Middle frontal gyrus (tissue), 1 donor: Measurements from ENCODE around the gene ATP9A.
"Not testable (repeated sequence)": the region's sequence is repeated elsewhere in the genome, so short reads cannot be mapped to it uniquely, and the experiment has no call there.

ENCODE experiments used
- DNase-seq: peaks from one replicate; pipeline ENCODE4 v3.0.0-alpha.2; 2015; ENCODE audit warnings: low spot score; ENCODE audit errors: extremely low spot score

The ATP9A gene, protein sequence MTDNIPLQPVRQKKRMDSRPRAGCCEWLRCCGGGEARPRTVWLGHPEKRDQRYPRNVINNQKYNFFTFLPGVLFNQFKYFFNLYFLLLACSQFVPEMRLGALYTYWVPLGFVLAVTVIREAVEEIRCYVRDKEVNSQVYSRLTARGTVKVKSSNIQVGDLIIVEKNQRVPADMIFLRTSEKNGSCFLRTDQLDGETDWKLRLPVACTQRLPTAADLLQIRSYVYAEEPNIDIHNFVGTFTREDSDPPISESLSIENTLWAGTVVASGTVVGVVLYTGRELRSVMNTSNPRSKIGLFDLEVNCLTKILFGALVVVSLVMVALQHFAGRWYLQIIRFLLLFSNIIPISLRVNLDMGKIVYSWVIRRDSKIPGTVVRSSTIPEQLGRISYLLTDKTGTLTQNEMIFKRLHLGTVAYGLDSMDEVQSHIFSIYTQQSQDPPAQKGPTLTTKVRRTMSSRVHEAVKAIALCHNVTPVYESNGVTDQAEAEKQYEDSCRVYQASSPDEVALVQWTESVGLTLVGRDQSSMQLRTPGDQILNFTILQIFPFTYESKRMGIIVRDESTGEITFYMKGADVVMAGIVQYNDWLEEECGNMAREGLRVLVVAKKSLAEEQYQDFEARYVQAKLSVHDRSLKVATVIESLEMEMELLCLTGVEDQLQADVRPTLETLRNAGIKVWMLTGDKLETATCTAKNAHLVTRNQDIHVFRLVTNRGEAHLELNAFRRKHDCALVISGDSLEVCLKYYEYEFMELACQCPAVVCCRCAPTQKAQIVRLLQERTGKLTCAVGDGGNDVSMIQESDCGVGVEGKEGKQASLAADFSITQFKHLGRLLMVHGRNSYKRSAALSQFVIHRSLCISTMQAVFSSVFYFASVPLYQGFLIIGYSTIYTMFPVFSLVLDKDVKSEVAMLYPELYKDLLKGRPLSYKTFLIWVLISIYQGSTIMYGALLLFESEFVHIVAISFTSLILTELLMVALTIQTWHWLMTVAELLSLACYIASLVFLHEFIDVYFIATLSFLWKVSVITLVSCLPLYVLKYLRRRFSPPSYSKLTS

GRCh38 chr20:51767867-51768758 lies at the start of gene ATP9A:
Gene ATP9A (minus strand): TSS chr20:51768390. CDS start chr20:51768369, 21 bp downstream.
- no peak for DNase-seq

GRCh38 chr20:51816856-51817255 lies 48.7 kb upstream of the ATP9A start:
- DNase-seq = not testable (repeated sequence)

GRCh38 chr20:51815383-51816076 lies 47.3 kb upstream of the ATP9A start:
- no peak for DNase-seq

GRCh38 chr20:51812861-51813260 lies 44.7 kb upstream of the ATP9A start:
- DNase-seq = no peak

DNA sequence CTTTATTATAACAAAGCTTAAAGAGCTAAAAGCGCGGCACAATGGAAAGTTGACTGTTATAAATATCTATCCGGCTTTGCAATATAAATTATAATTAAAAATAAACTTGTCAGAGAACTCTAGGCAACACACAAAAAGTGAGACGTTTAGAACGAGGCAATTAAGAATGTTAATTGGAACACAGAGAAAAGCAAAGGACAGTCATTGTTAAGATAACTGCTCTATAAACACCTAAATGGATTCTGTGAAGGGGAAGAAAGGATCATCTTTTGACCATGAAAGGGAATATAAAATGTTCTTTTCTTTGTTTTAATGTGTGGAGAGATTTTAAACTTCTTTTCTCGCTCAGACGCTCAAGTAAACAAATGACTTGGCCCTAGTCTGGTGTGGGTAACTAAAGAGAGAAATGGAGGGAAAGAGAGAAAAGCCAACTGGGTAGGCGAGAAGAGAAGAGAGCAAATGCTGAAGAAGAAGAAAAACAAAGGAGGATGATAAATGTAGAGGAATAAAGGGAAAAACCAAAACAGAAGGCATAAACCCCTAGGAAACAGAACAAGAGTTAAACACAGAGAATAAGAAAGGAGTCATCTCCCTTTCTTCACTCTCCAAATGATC lies 43.4 kb upstream of the ATP9A start:
- DNase-seq = no peak

DNA sequence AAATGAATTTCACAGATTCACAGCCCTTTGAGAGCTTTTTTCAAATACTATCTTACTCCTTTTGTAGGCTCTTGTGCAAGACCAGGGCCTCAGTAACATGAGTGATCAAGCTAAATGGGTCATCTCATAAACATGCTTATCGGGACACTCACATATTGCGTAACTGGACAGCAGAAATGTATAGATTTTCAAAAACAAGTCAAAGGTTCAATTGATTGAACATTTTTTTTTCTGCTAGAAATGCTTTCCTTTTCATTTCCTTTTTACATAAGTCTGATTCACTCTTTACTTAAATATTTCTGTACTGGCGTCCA lies 42.8 kb upstream of the ATP9A start:
- DNase-seq = no peak

DNA sequence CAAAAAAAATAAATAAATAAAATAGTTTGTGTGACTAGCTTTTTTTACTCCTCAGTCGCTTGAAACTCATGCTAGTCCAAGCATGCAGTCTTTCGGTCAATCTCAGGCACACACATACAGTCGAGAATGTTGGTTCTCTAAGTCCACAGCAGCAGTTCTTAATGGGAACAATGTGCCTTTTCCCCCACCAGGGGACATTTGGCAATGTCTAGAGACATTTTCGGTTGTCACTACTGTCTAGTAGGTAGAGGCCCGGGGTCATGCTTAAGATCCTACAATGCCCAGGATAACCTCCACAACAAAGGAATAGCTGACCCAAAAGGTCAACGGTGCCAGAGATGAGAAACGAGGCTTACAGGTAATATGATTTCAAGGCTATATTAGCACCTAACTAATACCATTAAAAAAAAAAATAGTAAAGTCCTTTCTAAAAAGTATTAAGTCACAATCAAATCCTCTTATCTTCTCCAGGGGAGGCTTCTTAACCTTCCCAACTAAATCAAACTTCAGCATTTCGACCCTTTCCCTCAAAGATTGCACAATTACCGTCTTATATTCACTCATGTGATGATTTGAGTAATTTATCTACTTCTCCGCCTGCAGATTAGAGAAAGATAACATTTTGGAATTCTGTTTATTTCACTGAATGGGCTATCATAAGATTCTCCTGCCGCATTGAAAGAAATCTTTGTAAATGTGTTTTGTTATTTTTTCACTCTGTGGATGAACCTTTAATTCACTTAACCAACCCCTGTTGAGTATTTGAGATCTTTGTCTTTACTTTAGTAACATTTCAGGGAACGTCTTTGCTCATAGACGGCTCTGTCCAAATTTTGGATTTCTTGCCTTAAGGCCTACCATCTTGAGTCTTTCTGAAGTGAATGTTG lies 42.2 kb upstream of the ATP9A start:
- DNase-seq = no peak

- no peak for DNase-seq
Observed at GRCh38 chr20:51807720-51808250, 39.6 kb upstream of the ATP9A start.

- no peak for DNase-seq
Observed at GRCh38 chr20:51804754-51805153, 36.6 kb upstream of the ATP9A start.

DNA sequence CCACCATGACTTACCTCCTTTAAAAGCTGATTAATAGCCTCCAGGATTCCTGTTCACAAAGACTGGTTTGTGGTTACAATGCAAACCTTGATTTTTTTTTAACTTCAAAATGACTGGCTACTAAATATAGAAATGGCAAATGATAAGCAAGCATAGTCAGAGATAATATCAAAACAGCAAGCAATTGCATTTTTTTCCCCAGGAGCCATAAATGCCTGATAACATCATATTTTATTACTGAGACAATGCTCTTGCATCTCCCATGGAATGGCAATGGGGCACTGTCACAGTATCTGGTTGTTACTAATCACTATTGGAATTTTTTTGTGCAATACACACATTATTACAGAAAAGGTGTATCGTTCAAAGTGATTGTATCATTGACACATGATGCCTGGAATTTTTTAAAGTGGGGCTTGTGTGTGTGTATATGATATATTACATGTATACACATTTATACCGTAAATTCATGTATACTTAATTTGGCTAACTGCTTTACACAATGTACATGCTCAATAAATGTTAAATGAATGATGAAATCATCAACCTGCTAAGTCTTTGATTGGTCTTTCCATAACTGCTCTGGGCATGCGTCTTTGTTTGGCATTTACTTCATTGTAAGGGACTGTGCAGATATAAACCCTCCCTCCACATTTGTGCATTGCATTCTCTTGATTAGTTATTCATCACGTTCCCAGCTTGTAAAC lies 35.1 kb upstream of the ATP9A start:
- no peak for DNase-seq

DNA sequence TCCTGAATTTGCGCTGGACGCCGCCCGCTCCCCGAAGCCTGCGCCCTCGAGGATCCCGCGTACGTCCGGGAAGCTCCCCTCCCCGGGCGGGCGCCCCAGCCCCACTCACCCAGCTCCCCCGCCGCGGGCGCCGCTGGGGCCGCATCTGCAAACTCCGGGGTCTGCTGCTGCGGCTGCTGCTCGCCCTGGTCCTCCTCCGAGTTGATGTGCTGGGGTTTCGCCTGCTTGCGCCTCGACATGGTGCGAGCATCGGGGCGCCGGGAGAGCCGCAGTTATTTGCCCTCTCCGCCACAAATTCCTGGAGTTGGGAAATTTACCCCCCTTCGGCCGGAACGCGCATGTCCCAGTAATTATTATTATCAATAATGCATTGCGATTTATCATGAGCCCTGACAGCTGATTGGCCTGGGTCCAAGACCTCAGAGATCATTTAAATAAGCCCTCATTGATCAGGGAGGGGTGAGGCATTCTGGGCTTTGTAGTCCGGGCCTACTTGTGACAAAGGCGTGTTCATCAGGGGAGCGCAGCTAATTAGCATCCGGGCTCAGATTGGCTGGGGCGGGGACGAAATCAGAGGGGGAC lies 34.1 kb upstream of the ATP9A start, which contains the start of gene SALL4:
Gene SALL4, minus strand, starts transcription at position 352 of the 582 bp plus-strand sequence. Its CDS starts 113 bp downstream, at position 239.
- no peak for DNase-seq

GRCh38 chr20:51801823-51802123 lies 33.6 kb upstream of the ATP9A start:
- no peak for DNase-seq

- DNase-seq = no peak
Observed at GRCh38 chr20:51801122-51801822, 33.1 kb upstream of the ATP9A start.

- DNase-seq = no peak
Observed at GRCh38 chr20:51800872-51801121, 32.6 kb upstream of the ATP9A start.

- DNase-seq = no peak
Observed at GRCh38 chr20:51800060-51800871, 32.1 kb upstream of the ATP9A start.

GRCh38 chr20:51799401-51799860 lies 31.2 kb upstream of the ATP9A start:
- no peak for DNase-seq
